ENCODE data around the gene SSH3. TPM values are rescaled to one million over a fixed set of nuclear protein-coding genes. Genes with fewer than 3 reads are reported as not detected.

SSH3 gene
- total and polyA plus RNA-seq, 2 of the 4 experiments (the other 2 are of a cell fraction): 7.3 to 26.7 TPM

- DNase-seq (no peak), ATAC-seq (ENCODE audit: low read depth) (no peak)
- Histone ChIP-seq H3K36me3 (ENCODE audit: control insufficient read depth, insufficient read depth, low read length) (peaks cover 3% of the 10 kb centered on the region; the same call in 1 of the 2 replicates), H2AFZ (replicated peaks; ENCODE audit: low read length, poor library complexity) (no peak overlapping the region), H3K9ac (ENCODE audit: low read depth, low read length) (no peak overlapping the region), H3K9me1 (ENCODE audit: insufficient read depth, low read length) (peaks cover 6% of the 10 kb centered on the region), H2BK5ac (ENCODE audit: low read depth, low read length, poor library complexity, severe bottlenecking) (no peak overlapping the region), H3K79me1 (ENCODE audit: low read depth in 1 of 2, low read length in 2 of 2) (peaks cover 0 to 21% of the 10 kb centered on the region in 2 experiments; a peak in 2 of 4 replicates), H3K9me3 (ENCODE audit: control insufficient read depth, insufficient read depth, low read length) (no peaks in the 10 kb centered on the region), H4K5ac (ENCODE audit: low read depth, low read length) (no peak overlapping the region), H4K8ac (ENCODE audit: low read depth in 2 of 2, low read length in 2 of 2) (no peak overlapping the region), H3K23ac (ENCODE audit: low read depth, low read length) (no peak overlapping the region), H4K91ac (ENCODE audit: insufficient read depth, low read depth, low read length) (no peak overlapping the region), H3K4me1 (ENCODE audit: control insufficient read depth, insufficient read depth, low read length) (peaks cover 14% of the 10 kb centered on the region), H4K20me1 (ENCODE audit: insufficient read depth, low read length) (peaks cover 6% of the 10 kb centered on the region), H2BK15ac (ENCODE audit: low read depth, low read length) (no peak overlapping the region), H3K4ac (ENCODE audit: low read depth, low read length) (no peak overlapping the region), H2AK5ac (ENCODE audit: low read depth, low read length) (0 out of 2 replicates have a peak overlapping the region, but pooled peaks have one; percentile 17), H3K14ac (replicated peaks; ENCODE audit: low read depth, low read length) (no peak overlapping the region), H3K27ac (ENCODE audit: insufficient read depth, low read length) (no peak overlapping the region), H3K27me3 (ENCODE audit: control insufficient read depth, insufficient read depth, low read length) (no peaks in the 10 kb centered on the region), H2BK120ac (ENCODE audit: low read depth, low read length) (no peak overlapping the region), H3K4me3 (ENCODE audit: insufficient read depth, low read depth, low read length) (no peak overlapping the region), H3K18ac (ENCODE audit: low read depth, low read length) (no peak overlapping the region), H2AK9ac (replicated peaks; ENCODE audit: low read depth, low read length, poor library complexity) (no peak overlapping the region), H2BK20ac (ENCODE audit: low read depth, low read length) (no peak overlapping the region), H3K4me2 (ENCODE audit: low read depth, low read length) (no peak overlapping the region), H3K56ac (ENCODE audit: extremely low read depth, insufficient read depth, low read length) (no peak overlapping the region)
- WGBS, 2 experiments (ENCODE audit: extremely low coverage in 2 of 2, insufficient read length in 1 of 2): 100% methylated on average over 1 of the region's 2 CpGs; no CpG with 5 or more reads in 1 of the 2 experiments
- in situ Hi-C loops (cut with MboI; ENCODE audit: low sequenced_read_pairs): no loop called here
- ChIA-PET CTCF (interaction anchor here (0.6 to 10.1 kb wide), 2 partner anchors 24 to 30 kb away, joined by 3 to 128 read pairs; partner anchors contain the start of gene CLCF1), POLR2A (ENCODE audit: unreplicated experiment) (interaction anchor here (0.5 to 0.8 kb wide), 5 partner anchors 11 to 345 kb away, joined by 4 to 20 read pairs (median 7); partner anchors contain the start of gene CLCF1)
- BruUV-seq (replicated peaks): no TSS peak
- TF ChIP-seq ELK1 (IDR thresholded peaks at IDR 0.05; ENCODE audit: borderline replicate concordance, low read depth, low read length): no peak
- TF ChIP-seq RCOR1 (IDR thresholded peaks at IDR 0.05; ENCODE audit: insufficient replicate concordance, low read length): no peak
- no peak for TF ChIP-seq FOS (IDR thresholded peaks at IDR 0.05; ENCODE audit: low read depth, low read length)
- no peak for TF ChIP-seq CEBPB (IDR thresholded peaks at IDR 0.05; ENCODE audit: low read depth, low read length)
- TF ChIP-seq CTCF (conservative IDR thresholded peaks at IDR 0.05; ENCODE audit: low read depth, low read length): no peak
- TF ChIP-seq BHLHE40 (IDR thresholded peaks at IDR 0.05; ENCODE audit: low read depth, low read length): no peak
- no peak for TF ChIP-seq CHD1 (IDR thresholded peaks at IDR 0.05; ENCODE audit: low read depth, low read length)
- TF ChIP-seq POLR2A (IDR thresholded peaks at IDR 0.05; ENCODE audit: low read depth, low read length): no peak
- TF ChIP-seq MXI1 (IDR thresholded peaks at IDR 0.05; ENCODE audit: borderline replicate concordance, low read depth, low read length): no peak
- no peak for TF ChIP-seq NFE2L2 (IDR thresholded peaks at IDR 0.05; ENCODE audit: low read depth, low read length)
- no peak for TF ChIP-seq SMC3 (IDR thresholded peaks at IDR 0.05; ENCODE audit: low read depth, low read length)
- dilution Hi-C loops (cut with HindIII; ENCODE audit: low sequenced_read_pairs, unreplicated experiment): no loop called here
- intact Hi-C loops (cut with micrococcal nuclease): no loop called here
Measured at GRCh38 chr11:67349457-67349856, 46.1 kb downstream of the SSH3 start.
